Measurements from ENCODE around the gene GRHPR.

DNA sequence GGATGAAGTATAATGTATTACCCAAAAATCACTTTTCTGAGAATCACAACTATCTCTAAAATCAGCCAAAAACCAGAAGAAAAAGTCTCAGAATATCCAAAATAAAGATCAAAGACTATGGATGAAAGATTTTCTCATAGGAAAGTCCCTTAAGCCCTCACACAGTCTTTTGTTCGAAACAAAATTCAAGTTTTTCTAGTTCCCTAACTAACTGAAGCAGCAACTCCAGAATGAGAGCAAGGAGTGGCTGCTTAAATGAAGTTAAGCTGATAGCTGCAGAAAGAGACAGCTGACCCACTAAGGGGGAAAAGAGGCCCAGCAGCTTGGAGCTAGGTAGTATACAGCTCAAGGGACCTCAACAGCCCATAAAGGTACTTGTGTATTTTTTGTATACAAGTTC is 34.3 kb downstream of the GRHPR start:
- TF ChIP-seq EZH2 (IDR thresholded peaks at IDR 0.05; ENCODE audit: low read depth, low read length, severe bottlenecking) = no peak
- TF ChIP-seq CTCF (IDR thresholded peaks at IDR 0.05; ENCODE audit: control extremely low read depth in 1 of 3, insufficient read depth in 1 of 3, low read depth in 1 of 3, low read length in 3 of 3) = no peak

Measured in H1 (cell line).